HUES64 (cell line): Measurements from ENCODE around the gene LRRC2.

Experiments used
- H3K27ac ChIP-seq: 2 replicates; pipeline ENCODE4 v1.7.0; 2013; ENCODE audit warnings: low read depth, low read length, inconsistent platforms
- H3K27me3 ChIP-seq: 2 replicates; pipeline ENCODE4 v1.6.1; 2013; ENCODE audit warnings: mild to moderate bottlenecking, low read length; ENCODE audit not compliant: insufficient read depth
- H3K36me3 ChIP-seq: 2 replicates; pipeline ENCODE4 v1.6.1; 2013; ENCODE audit warnings: mild to moderate bottlenecking, low read length; ENCODE audit not compliant: insufficient read depth
- H3K4me1 ChIP-seq: 2 replicates; pipeline ENCODE4 v1.6.1; 2013; ENCODE audit warnings: mild to moderate bottlenecking, low read length, moderate library complexity; ENCODE audit not compliant: insufficient read depth
- H3K4me3 ChIP-seq: 2 replicates; pipeline ENCODE4 v1.5.1; 2013; ENCODE audit warnings: mild to moderate bottlenecking, low read length, moderate library complexity
- H3K9ac ChIP-seq: 2 replicates; pipeline ENCODE4 v1.6.1; 2013; ENCODE audit warnings: mild to moderate bottlenecking, low read depth, low read length
- H3K9me3 ChIP-seq: 2 replicates; pipeline ENCODE4 v1.6.1; 2013; ENCODE audit warnings: low read depth, low read length; ENCODE audit not compliant: insufficient read depth
- WGBS: fragments of 150-250, 120-280 bp; methylation state at CpG from one replicate; pipeline ENCODE4 v1.1.7; 2013; ENCODE audit warnings: missing lambda C conversion rate; 5-methylcytosine and 5-hydroxymethylcytosine counted together

The LRRC2 gene

DNA sequence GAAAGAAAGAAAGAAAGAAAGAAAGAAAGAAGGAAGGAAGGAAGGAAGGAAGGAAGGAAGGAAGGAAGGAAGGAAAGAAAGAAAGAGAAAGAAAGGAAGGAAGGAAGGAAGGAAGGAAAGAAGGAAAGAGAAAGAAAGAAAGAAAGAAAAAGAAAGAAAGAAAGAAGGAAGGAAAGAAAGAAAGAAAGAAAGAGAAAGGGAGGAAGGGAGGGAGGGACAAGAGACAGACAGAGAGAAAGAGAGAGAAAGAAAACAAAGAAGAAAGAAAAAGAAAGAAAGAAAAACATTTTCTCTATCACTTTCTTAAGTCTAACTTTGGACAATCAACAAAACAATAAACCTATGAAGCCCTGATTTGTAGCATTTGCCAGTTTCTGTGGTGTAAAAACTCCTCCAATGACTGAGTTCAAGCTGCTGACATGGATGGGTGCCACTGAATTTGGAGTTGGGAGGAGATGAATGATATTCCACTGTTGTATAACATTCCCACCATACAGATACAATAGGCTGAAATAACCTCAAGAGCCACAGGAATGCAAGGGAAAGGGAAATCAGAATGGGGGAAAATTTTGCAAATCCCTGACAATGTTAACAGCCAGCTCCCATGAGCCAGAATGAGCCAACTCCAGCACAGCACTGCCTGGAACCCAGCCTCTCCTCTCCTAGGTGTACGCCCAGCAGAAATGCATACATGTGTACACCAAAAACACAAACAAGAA, 83.3 kb downstream of the LRRC2 start:
- H3K9ac ChIP-seq, result no peak overlapping the region
- no peak overlapping the region for H3K4me3 ChIP-seq
- no peaks in the 10 kb centered on the region for H3K4me1 ChIP-seq
- no peaks in the 10 kb centered on the region for H3K36me3 ChIP-seq
- no peak overlapping the region for H3K27ac ChIP-seq
- no peaks in the 10 kb centered on the region for H3K9me3 ChIP-seq
- no peaks in the 10 kb centered on the region for H3K27me3 ChIP-seq
- 79% methylated on average over 1 of the region's 1 CpG for WGBS

DNA sequence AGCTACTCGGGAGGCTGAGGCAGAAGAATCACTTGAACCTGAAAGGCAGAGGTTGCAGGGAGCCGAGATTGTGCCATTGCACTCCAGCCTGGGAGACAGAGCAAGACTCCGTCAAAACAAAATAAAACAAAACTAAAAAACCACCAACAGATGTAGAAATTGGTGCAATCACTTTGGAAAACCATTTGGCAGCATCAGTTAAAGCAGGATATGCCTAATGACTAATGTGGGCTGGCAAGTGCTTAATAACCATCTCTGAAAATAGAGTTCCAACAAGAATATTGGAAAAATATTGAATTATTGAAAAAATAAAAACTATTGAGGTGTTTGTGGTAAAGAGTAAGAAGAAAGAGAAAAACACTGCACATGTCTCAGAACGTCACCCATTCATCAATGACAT, 84.5 kb downstream of the LRRC2 start:
- no peak overlapping the region for H3K27ac ChIP-seq
- no peaks in the 10 kb centered on the region for H3K27me3 ChIP-seq
- no peaks in the 10 kb centered on the region for H3K4me1 ChIP-seq
- no peaks in the 10 kb centered on the region for H3K36me3 ChIP-seq
- 95% methylated on average over 3 of the region's 4 CpGs for WGBS
- no peak overlapping the region for H3K9ac ChIP-seq
- H3K4me3 ChIP-seq, result no peak overlapping the region
- no peaks in the 10 kb centered on the region for H3K9me3 ChIP-seq

DNA sequence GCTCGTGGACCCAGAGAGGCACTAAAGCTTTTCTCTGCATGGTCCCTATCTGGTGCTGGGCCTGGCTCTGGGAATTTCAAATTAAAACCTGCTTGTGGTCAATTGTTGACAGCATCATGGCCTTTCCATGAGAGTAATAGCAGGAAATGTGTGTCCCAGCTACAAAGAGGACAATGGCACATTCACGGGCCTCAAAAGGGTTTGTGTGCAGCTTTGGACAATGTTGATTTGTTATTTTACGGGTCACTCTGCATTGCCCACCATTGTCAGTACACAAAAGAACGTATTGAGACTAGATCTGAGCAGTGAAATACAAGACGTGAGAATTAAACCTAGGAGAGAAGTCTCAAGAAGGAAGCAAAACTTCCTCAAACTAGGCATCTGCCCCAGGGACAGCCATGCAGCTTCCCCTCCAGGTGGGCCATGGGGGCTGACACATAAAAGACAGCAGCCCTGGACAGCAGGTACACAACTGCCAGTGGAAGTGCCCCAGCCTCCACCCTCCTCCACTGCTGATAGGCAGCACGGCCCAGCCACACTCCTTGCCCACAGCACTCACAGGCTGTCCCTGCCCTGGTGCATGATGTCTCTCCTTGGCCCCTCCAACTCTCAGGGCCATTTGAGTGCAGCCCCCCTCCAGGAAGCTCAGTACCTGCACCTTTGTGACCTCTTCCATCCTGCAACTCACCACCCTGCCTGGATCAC, 85.5 kb downstream of the LRRC2 start:
- Histone ChIP-seq H3K4me1 (no peaks in the 10 kb centered on the region), H3K9me3 (no peaks in the 10 kb centered on the region), H3K27ac (no peak overlapping the region), H3K9ac (no peak overlapping the region), H3K36me3 (no peaks in the 10 kb centered on the region), H3K27me3 (no peaks in the 10 kb centered on the region), H3K4me3 (no peak overlapping the region)
- WGBS, result 92% methylated on average over 6 of the region's 6 CpGs

DNA sequence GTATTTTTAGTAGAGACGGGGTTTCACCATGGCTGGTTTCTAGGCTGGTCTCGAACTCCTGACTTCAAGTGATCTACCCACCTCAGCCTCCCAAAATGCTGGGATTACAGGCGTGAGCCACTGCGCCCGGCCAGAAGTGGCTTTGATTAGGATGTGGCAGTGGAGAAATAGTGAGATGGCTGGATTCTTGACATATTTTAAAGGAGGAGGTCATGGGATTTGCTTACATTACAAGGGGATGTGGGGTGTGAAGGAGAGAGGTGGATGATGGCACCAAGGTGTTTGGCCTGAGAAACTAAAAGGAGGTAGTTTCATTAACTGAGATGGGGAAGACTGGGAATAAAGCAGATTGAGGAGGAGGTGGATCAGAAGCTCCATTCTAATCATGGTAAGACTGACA, 86.4 kb downstream of the LRRC2 start:
- Histone ChIP-seq H3K9me3 (peaks cover 3% of the 10 kb centered on the region; the same call in 1 of the 2 replicates), H3K27ac (no peak overlapping the region), H3K9ac (no peak overlapping the region), H3K4me1 (no peaks in the 10 kb centered on the region), H3K36me3 (no peaks in the 10 kb centered on the region), H3K27me3 (no peaks in the 10 kb centered on the region), H3K4me3 (no peak overlapping the region)
- 89% methylated on average over 5 of the region's 5 CpGs for WGBS

DNA sequence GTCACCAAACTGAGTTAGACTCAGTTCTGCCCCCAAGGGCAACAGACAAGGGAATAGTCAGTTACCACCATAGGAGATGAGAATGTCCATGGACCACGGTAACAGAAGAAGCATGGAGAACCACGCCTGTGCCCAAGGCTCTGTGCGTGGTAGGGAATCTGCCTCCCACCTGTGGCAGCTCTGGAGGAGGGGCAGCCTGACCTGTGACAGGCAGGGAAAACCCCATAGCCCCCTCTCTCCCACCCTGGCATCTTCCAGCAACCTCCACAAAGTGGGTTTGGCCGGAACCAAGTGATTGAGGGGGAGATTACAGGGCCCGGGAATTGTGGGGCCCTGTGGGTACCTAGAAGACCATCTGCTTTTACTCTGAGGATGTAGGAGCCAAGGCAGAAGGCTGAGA, 87.1 kb downstream of the LRRC2 start:
- WGBS, result 94% methylated on average over 5 of the region's 5 CpGs
- Histone ChIP-seq H3K36me3 (no peaks in the 10 kb centered on the region), H3K4me3 (no peak overlapping the region), H3K27me3 (no peaks in the 10 kb centered on the region), H3K4me1 (no peaks in the 10 kb centered on the region), H3K27ac (no peak overlapping the region), H3K9ac (no peak overlapping the region), H3K9me3 (peaks cover 6% of the 10 kb centered on the region; the same call in 1 of the 2 replicates)

DNA sequence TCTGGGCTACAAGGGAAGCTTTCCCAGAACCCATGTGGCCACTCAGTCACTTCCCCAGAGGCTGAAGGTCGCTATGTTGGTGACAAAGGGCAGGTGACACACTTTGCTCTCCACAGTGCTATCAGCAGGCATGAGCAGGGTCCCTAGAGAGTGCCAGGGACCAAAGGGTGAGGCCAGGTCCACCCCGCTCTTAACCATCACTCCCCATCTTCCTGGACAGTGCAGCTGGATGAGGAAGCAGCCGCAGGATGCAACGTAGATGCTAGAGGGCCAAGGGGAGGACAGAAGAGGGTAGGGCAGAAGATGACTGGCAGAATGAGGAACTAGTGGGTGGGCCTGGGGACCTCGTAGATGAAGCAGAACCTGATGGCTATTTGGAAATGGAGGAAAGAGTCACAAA, 87.8 kb downstream of the LRRC2 start:
- no peaks in the 10 kb centered on the region for H3K27me3 ChIP-seq
- H3K4me3 ChIP-seq, result no peak overlapping the region
- no peak overlapping the region for H3K9ac ChIP-seq
- H3K36me3 ChIP-seq, result no peaks in the 10 kb centered on the region
- no peaks in the 10 kb centered on the region for H3K4me1 ChIP-seq
- H3K9me3 ChIP-seq, result peaks cover 7% of the 10 kb centered on the region; the same call in 1 of the 2 replicates
- WGBS, result 93% methylated on average over 5 of the region's 5 CpGs
- no peak overlapping the region for H3K27ac ChIP-seq

DNA sequence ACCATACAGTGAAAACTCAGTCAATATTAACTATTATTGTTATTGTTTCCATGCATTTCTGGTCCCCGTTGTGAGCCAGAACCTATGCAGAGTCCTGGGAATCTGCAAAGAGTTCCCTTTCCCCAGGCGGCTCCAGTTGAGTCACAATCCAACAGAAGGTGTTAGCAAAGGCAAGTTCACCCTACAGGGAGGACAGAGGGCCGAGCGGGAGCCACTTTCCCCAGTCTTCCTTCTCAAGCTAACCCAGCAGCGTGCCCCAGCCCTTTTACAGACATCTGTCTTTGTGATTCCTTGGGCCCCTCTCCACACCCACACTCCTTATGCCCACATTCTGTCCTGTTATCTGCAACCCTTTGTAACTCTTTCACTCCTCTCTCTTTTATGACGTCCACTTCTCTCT, 88.3 kb downstream of the LRRC2 start:
- H3K9me3 ChIP-seq, result peaks cover 7% of the 10 kb centered on the region; the same call in 1 of the 2 replicates
- no peak overlapping the region for H3K27ac ChIP-seq
- 89% methylated on average over 6 of the region's 6 CpGs for WGBS

DNA sequence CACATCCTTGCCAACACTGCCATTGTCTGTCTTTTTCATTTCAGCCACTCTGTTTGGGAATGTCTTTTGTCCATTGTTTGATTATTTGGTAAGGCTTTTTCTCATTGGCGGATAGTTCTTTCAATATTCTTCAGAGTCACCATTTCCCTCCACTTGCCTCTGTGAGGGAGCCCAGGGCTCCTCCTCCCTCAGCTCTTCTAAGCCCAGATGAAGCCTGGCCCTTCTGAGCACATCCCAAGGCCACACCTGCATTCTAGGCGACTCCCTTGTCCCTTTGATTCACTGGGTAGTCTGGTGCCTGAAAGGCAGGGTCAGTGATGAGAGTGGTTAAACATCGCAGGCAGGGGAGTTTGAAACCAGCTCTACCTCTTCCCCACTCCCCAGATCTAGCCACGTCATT, 89.0 kb downstream of the LRRC2 start:
- Histone ChIP-seq H3K36me3 (no peaks in the 10 kb centered on the region), H3K9me3 (peaks cover 7% of the 10 kb centered on the region; the same call in 1 of the 2 replicates), H3K27me3 (no peaks in the 10 kb centered on the region), H3K9ac (no peak overlapping the region), H3K4me1 (no peaks in the 10 kb centered on the region), H3K4me3 (no peak overlapping the region), H3K27ac (no peak overlapping the region)
- 91% methylated on average over 2 of the region's 4 CpGs for WGBS

More for the DNA sequence above, 88.3 kb downstream of the LRRC2 start:
- no peak overlapping the region for H3K9ac ChIP-seq
- H3K4me3 ChIP-seq, result no peak overlapping the region
- no peaks in the 10 kb centered on the region for H3K4me1 ChIP-seq
- no peaks in the 10 kb centered on the region for H3K27me3 ChIP-seq
- H3K36me3 ChIP-seq, result no peaks in the 10 kb centered on the region

DNA sequence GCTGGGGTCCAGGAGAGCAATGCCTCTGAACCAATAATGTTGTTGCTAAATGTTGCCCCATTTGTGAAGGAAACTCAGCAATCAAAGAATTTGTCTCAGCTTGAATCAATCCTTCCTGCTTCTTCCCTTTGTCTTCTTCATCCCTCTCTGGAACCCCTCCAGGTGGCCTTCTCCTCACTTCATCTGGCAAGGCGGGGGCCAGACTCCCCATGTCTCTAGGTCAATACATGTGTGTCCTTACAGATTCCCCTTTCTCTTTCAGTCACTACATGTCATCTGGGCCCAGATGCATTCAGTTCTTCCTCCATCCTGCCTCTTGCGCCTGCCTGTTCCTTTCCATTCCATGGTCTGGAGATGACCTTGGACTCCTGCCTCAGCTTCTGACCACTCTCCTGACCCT, 93.4 kb downstream of the LRRC2 start:
- Histone ChIP-seq H3K9ac (no peak overlapping the region), H3K27ac (no peak overlapping the region), H3K9me3 (peaks cover 7% of the 10 kb centered on the region; the same call in 1 of the 2 replicates), H3K27me3 (no peaks in the 10 kb centered on the region), H3K4me3 (no peak overlapping the region), H3K36me3 (no peaks in the 10 kb centered on the region), H3K4me1 (no peaks in the 10 kb centered on the region)
- WGBS, result 91% methylated on average over 2 of the region's 2 CpGs

DNA sequence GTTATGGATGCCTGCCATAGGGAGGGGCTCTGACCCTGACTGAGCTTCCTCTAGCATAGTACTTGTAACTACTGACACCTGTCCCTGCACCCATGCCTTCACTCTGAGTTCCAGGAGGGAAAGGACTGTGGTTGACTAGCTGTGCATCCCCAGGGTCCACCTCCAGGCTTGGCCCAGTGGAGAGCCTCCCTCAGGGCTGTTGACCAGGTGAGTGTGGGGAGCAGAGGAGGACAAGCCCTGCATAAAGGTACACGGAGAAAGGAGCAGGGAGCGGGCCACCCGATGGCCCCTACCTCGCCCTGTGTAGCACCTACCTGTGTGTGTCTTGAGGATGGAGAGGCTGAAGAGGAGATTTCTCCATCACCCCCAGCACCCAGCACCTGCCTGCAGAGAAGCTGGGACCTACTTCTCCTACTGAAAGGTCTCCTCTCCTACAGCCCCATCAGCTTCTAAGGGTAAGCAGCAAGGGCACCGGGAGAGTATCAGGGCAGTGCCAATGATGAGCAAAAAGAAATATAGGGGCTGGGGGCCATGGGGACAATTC, 94.7 kb downstream of the LRRC2 start:
- H3K9ac ChIP-seq, result no peak overlapping the region
- no peaks in the 10 kb centered on the region for H3K4me1 ChIP-seq
- no peaks in the 10 kb centered on the region for H3K36me3 ChIP-seq
- no peak overlapping the region for H3K4me3 ChIP-seq
- no peaks in the 10 kb centered on the region for H3K27me3 ChIP-seq
- 94% methylated on average over 4 of the region's 5 CpGs for WGBS
- no peak overlapping the region for H3K27ac ChIP-seq
- peaks cover 7% of the 10 kb centered on the region; the same call in 1 of the 2 replicates for H3K9me3 ChIP-seq

DNA sequence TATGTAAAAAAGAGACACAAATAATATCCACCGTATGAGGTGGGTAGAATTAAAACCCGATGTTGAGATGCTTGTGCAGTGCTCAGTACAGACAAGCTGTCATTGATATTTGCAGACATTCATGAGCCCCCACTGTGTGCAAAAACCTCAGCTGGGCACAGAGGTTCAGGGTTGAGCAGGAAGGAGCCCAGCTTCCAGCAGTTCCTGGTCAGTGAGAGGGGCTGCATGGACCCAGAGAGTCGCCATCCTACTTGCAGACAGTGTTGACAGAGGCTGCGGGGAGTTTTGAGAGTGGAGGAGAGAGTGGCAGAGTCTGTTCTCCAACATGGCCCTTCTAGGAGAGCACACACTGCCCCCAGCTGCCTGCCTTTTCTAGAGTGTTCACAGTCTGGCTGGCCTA, 95.3 kb downstream of the LRRC2 start:
- no peak overlapping the region for H3K4me3 ChIP-seq
- peaks cover 7% of the 10 kb centered on the region; the same call in 1 of the 2 replicates for H3K9me3 ChIP-seq
- H3K36me3 ChIP-seq, result no peaks in the 10 kb centered on the region
- H3K4me1 ChIP-seq, result no peaks in the 10 kb centered on the region
- H3K27me3 ChIP-seq, result no peaks in the 10 kb centered on the region
- H3K27ac ChIP-seq, result no peak overlapping the region
- no peak overlapping the region for H3K9ac ChIP-seq
- 93% methylated on average over 4 of the region's 4 CpGs for WGBS
